DOHH2 (cell line): Measurements from ENCODE around the gene GRID1.

Experiments used
- H3F3A ChIP-seq: fragments of 200-600 bp; sonication (generic), shearing (Covaris generic); 2 replicates; pipeline ENCODE4 v1.6.0; 2016; ENCODE audit warnings: antibody characterized with exemption, mild to moderate bottlenecking; ENCODE audit not compliant: control insufficient read depth, insufficient read depth
- H3K27ac ChIP-seq: fragments of 200-600 bp; sonication (generic); 2 replicates; pipeline ENCODE4 v1.5.1; 2014; ENCODE audit warnings: low read depth, mild to moderate bottlenecking, low read length, moderate library complexity
- H3K27me3 ChIP-seq: fragments of 200-600 bp; sonication (generic); 2 replicates; pipeline ENCODE4 v1.6.1; 2014; ENCODE audit warnings: mild to moderate bottlenecking, low read length, mixed read lengths; ENCODE audit not compliant: control insufficient read depth
- H3K36me3 ChIP-seq: fragments of 200-600 bp; sonication (generic); 2 replicates; pipeline ENCODE4 v1.6.1; 2014; ENCODE audit warnings: mild to moderate bottlenecking, low read length, moderate library complexity, mixed read lengths; ENCODE audit not compliant: control insufficient read depth
- H3K4me1 ChIP-seq: fragments of 200-600 bp; sonication (generic); 2 replicates; pipeline ENCODE4 v1.6.1; 2014; ENCODE audit warnings: mild to moderate bottlenecking, low read length, mixed read lengths; ENCODE audit not compliant: control insufficient read depth
- H3K4me2 ChIP-seq: fragments of 200-600 bp; sonication (generic); 2 replicates; pipeline ENCODE4 v1.6.0; 2014; ENCODE audit warnings: mild to moderate bottlenecking, low read length, moderate library complexity
- H3K4me3 ChIP-seq: fragments of 200-600 bp; sonication (generic); 2 replicates; pipeline ENCODE4 v1.5.1; 2014; ENCODE audit warnings: mild to moderate bottlenecking, low read length, mixed read lengths
- H3K79me2 ChIP-seq: fragments of 200-600 bp; sonication (generic); 2 replicates; pipeline ENCODE4 v1.6.1; 2014; ENCODE audit warnings: mild to moderate bottlenecking, low read length, mixed read lengths; ENCODE audit not compliant: control insufficient read depth
- H3K9me2 ChIP-seq: fragments of 200-600 bp; sonication (generic); replicated peaks from 2 replicates; pipeline ENCODE4 v1.6.1; 2014; ENCODE audit warnings: mild to moderate bottlenecking, low read length, mixed read lengths; ENCODE audit not compliant: control insufficient read depth
- H3K9me3 ChIP-seq: fragments of 200-600 bp; sonication (generic); 2 replicates; pipeline ENCODE4 v1.6.1; 2014; ENCODE audit warnings: antibody characterized with exemption, low read length, mixed read lengths; ENCODE audit not compliant: control insufficient read depth, insufficient read depth
- H4K20me1 ChIP-seq: fragments of 200-600 bp; sonication (generic); 2 replicates; pipeline ENCODE4 v1.6.0; 2014; ENCODE audit warnings: low read depth, mild to moderate bottlenecking, antibody characterized with exemption, low read length, moderate library complexity; ENCODE audit not compliant: control insufficient read depth, insufficient read depth
- EZH2phosphoT487 ChIP-seq: fragments of 200-600 bp; sonication (generic); IDR thresholded peaks from 2 replicates; pipeline ENCODE4 v1.6.1; 2017; ENCODE audit warnings: borderline replicate concordance, mild to moderate bottlenecking, antibody characterized with exemption, low read length, moderate library complexity, mixed read lengths
- TF ChIP-seq, protein P1 (sequence below): fragments of 200-600 bp; sonication (generic); IDR thresholded peaks from one replicate; pipeline ENCODE4 v1.5.1; 2014; ENCODE audit warnings: antibody characterized with exemption, mild to moderate bottlenecking, low read depth, low read length; ENCODE audit not compliant: poor library complexity, severe bottlenecking

The GRID1 gene

DNA sequence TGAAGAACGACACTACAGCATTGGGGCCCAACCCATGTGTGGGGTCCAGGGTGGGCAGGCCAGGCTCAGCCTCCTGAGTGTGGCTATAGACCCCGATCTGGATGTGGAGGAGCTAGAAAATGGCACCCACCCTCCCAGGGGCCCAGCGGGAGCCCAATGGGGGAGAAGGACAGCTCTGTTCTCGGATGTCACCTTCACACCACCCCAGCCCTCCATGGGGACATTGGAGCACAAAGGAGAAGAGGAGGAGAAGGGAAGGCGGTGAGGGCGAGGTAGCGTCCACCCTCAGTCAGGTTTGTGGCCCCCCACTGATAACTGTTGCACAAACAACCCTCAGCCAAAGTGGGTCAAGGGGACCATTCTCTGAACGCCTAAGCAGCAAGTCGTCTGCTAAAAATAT, 509.3 kb downstream of the GRID1 start:
- Histone ChIP-seq H3F3A (no peaks in the 10 kb centered on the region), H3K9me2 (no peaks in the 10 kb centered on the region), H3K27me3 (no peaks in the 10 kb centered on the region), H3K4me2 (no peak overlapping the region), H3K79me2 (no peaks in the 10 kb centered on the region), H3K27ac (no peak overlapping the region), H3K4me1 (no peaks in the 10 kb centered on the region), H3K36me3 (no peaks in the 10 kb centered on the region), H3K9me3 (no peaks in the 10 kb centered on the region), H3K4me3 (no peak overlapping the region), H4K20me1 (no peaks in the 10 kb centered on the region)
- TF ChIP-seq, protein P1, sequence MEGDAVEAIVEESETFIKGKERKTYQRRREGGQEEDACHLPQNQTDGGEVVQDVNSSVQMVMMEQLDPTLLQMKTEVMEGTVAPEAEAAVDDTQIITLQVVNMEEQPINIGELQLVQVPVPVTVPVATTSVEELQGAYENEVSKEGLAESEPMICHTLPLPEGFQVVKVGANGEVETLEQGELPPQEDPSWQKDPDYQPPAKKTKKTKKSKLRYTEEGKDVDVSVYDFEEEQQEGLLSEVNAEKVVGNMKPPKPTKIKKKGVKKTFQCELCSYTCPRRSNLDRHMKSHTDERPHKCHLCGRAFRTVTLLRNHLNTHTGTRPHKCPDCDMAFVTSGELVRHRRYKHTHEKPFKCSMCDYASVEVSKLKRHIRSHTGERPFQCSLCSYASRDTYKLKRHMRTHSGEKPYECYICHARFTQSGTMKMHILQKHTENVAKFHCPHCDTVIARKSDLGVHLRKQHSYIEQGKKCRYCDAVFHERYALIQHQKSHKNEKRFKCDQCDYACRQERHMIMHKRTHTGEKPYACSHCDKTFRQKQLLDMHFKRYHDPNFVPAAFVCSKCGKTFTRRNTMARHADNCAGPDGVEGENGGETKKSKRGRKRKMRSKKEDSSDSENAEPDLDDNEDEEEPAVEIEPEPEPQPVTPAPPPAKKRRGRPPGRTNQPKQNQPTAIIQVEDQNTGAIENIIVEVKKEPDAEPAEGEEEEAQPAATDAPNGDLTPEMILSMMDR = no peak
- TF ChIP-seq EZH2phosphoT487 = no peak

DNA sequence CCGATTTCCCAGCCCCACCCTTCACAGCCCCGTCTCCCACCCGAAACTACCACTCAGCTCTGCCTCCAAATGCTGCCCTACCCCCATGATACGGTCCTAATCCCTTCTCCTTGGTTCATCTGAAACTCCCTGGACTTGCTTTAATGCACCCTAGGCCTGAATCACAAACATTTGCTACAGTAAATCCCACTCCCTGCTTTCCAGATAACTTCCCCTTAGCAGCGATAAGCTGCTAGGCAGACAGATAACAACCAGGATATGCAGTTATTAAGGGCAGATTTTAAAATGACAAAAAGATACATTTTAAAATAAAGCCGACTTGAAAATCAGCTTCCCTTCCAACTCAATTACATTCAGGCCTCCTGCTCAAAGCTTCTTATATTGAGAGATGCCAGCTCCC, 514.7 kb downstream of the GRID1 start:
- H3K4me1 ChIP-seq = no peaks in the 10 kb centered on the region
- H3K27me3 ChIP-seq = no peaks in the 10 kb centered on the region
- no peaks in the 10 kb centered on the region for H3K36me3 ChIP-seq
- no peaks in the 10 kb centered on the region for H4K20me1 ChIP-seq
- H3K79me2 ChIP-seq = no peaks in the 10 kb centered on the region
- no peak for TF ChIP-seq EZH2phosphoT487
- TF ChIP-seq, protein P1 = no peak
- H3K27ac ChIP-seq = no peak overlapping the region
- no peaks in the 10 kb centered on the region for H3K9me3 ChIP-seq
- H3K4me3 ChIP-seq = no peak overlapping the region
- no peaks in the 10 kb centered on the region for H3K9me2 ChIP-seq
- H3K4me2 ChIP-seq = no peak overlapping the region
- no peaks in the 10 kb centered on the region for H3F3A ChIP-seq

DNA sequence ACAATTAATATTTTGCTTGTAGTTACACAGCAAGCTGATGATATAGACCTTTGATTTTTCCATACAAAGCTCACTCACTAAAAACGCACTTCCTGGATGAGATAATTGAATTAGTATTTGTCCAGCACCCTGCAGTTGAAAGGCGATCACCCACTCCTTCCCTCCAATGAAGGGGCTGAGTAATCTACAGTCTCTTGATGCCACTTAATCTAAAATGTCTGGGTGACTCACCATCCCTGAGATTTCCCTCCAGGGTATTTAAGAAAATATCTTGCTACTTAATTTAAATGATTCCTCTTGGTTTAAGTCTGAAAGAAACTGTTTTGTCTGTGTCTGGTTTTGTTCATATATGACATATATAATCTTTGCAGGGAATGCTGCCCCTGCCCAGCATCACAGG, 515.3 kb downstream of the GRID1 start:
- Histone ChIP-seq H3K4me1 (no peaks in the 10 kb centered on the region), H3K36me3 (no peaks in the 10 kb centered on the region), H4K20me1 (no peaks in the 10 kb centered on the region), H3K4me2 (no peak overlapping the region), H3K9me3 (no peaks in the 10 kb centered on the region), H3K4me3 (no peak overlapping the region), H3K9me2 (no peaks in the 10 kb centered on the region), H3K27me3 (no peaks in the 10 kb centered on the region), H3K27ac (no peak overlapping the region), H3K79me2 (no peaks in the 10 kb centered on the region), H3F3A (no peaks in the 10 kb centered on the region)
- TF ChIP-seq, protein P1 = no peak
- TF ChIP-seq EZH2phosphoT487 = no peak

DNA sequence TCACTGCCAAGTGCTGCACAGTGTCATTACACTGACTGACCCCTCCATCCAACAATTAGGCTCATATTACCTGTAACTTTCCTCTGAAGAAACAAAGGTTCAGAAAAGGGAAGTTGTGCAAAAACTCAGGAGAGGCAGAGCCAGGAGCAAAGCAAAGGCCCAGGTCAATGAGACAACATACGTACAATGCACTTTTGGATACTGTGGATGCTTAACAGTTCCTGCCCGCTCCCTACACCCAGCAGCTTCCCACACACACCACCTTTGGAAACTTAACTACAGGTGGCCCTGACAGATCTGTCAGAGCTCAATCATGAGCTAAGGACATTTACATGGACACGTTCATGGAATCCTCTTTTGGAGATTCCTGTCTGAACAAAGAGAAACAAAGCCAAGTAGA, 515.9 kb downstream of the GRID1 start:
- Histone ChIP-seq H3K9me3 (no peaks in the 10 kb centered on the region), H3K79me2 (no peaks in the 10 kb centered on the region), H3F3A (no peaks in the 10 kb centered on the region), H3K27me3 (no peaks in the 10 kb centered on the region), H3K27ac (no peak overlapping the region), H3K4me2 (no peak overlapping the region), H3K36me3 (no peaks in the 10 kb centered on the region), H3K9me2 (no peaks in the 10 kb centered on the region), H4K20me1 (no peaks in the 10 kb centered on the region), H3K4me1 (no peaks in the 10 kb centered on the region), H3K4me3 (no peak overlapping the region)
- no peak for TF ChIP-seq EZH2phosphoT487
- TF ChIP-seq, protein P1 = no peak
